A549 treated with CORT108297 at 1 μM for 4 hours (cell line): ENCODE results near the gene C19orf38. TPM values are rescaled to one million over a fixed set of nuclear protein-coding genes. Genes with fewer than 3 reads are reported as not detected.

Source experiments
- total RNA-seq: library from RNA; stranded (reverse); fragments of 200-300 nt; extraction: Qiagen RNA extraction; gene quantifications from 5 replicates; pipeline ENCODE4 v1.2.3, GENCODE V29; 2022

The C19orf38 gene, protein sequence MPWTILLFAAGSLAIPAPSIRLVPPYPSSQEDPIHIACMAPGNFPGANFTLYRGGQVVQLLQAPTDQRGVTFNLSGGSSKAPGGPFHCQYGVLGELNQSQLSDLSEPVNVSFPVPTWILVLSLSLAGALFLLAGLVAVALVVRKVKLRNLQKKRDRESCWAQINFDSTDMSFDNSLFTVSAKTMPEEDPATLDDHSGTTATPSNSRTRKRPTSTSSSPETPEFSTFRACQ
- total RNA-seq: 0.10 to 0.38 TPM in 2 of 5 replicates, not detected in the others

DNA sequence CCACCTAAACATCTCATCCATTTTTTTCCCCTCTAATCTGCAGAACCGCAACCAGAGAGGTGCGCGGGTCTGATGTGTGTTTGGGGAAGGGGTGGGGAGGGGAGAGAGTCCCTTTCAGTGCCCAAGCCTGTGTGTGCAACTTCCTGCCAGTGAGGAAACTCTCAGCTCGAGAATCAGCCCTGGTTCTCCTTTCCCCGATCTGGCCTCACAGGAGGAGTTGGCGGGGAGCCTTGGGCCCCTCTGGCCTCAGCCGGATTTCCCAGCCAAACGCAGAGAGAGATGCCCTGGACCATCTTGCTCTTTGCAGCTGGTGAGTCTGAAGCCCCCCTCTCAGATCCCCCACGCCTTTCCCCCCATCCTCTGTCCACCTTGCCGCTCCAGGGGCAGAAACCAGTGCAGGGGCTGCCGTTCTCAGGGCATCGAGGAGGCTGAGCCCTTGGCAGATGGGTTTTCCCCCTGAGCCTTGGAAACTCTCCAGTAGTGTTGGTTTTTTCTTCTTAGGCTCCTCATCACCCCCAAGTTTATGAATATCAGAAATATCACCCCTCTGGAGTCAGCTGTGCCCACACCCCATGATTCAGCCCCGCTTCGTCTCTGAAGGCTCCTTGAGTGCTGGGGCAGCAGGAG lies at the start of gene C19orf38:
Gene C19orf38 (plus strand): TSS at position 186 of the 627 bp plus-strand sequence. CDS start 94 bp downstream, at position 280.

GRCh38 chr19:10835754-10836478 lies 12.3 kb upstream of the C19orf38 start, which contains the start of gene TMED1:
Gene TMED1, minus strand, starts transcription at chr19:10836212. Its CDS starts 21 bp downstream, at chr19:10836191.

DNA sequence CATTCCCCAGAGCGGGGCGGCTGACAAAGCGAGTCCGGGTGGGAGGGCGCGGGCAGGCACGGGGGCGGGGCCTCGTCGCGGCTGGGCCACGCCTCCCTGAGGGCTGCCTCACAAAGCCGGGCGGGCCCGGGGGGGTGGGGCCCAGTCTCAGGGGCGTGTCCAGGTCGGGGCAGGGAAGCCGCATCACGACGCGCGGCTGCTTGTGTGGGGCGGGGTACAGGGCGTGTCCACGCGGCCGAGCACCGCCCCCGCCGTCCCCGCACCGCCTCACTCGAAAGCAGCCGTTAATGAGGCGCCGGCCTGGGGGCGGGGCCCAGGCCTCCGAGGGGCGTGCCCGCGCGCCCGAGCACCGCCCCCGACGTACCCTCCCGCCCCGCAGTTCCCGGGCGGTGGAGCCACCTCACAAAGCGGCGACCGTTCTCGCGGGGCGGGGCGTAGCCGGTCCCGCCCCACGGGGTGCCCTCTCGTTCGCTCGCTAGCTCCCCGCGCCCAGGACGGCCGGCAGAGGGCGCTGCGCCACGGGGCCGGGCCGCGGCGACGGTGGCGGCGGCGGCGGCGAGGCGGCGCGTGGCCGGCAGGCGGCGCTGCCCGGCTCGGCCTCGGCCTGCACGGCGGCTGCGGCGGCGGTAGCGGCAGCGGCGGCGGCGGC lies 22.9 kb downstream of the C19orf38 start, which contains the start of gene CARM1:
Gene CARM1 (plus strand): TSS at position 599 of the 649 bp plus-strand sequence. CDS start 150 bp downstream, outside the sequence.

Other genes starting within 250 kb of the C19orf38 start
- 5.8 to 9.3 TPM (median 6.8 TPM) in 5 replicates for gene SLC44A2, start 222.9 kb upstream of the C19orf38 start, total RNA-seq
- 149 to 174 TPM (median 168 TPM) in 5 replicates for gene ILF3, start 194.1 kb upstream of the C19orf38 start, total RNA-seq
- gene QTRT1, start 147.0 kb upstream of the C19orf38 start, total RNA-seq: 27.7 to 39.3 TPM (median 36.7 TPM) in 5 replicates
- 49.7 to 58.5 TPM (median 54.2 TPM) in 5 replicates for gene DNM2, start 130.3 kb upstream of the C19orf38 start, total RNA-seq
- 23.9 to 32.2 TPM (median 31.7 TPM) in 5 replicates for gene TMED1, start 12.2 kb upstream of the C19orf38 start, total RNA-seq
- 35.2 to 52.7 TPM (median 48.7 TPM) in 5 replicates for gene CARM1, start 23.1 kb downstream of the C19orf38 start, total RNA-seq
- gene YIPF2, start 80.2 kb downstream of the C19orf38 start, total RNA-seq: 18.1 to 21.5 TPM (median 20.6 TPM) in 5 replicates
- gene TIMM29, start 80.4 kb downstream of the C19orf38 start, total RNA-seq: 11.5 to 19.6 TPM (median 18.4 TPM) in 5 replicates
- 7.7 to 12.3 TPM (median 9.8 TPM) in 5 replicates for gene SMARCA4, start 112.6 kb downstream of the C19orf38 start, total RNA-seq
- gene LDLR, start 241.0 kb downstream of the C19orf38 start, total RNA-seq: 24.0 to 29.8 TPM (median 26.6 TPM) in 5 replicates